Smooth muscle cell (in vitro differentiated cells): ENCODE data around the gene SHC3. TPM values are rescaled to one million over a fixed set of nuclear protein-coding genes. Genes with fewer than 3 reads are reported as not detected.

Experiments
- DNase-seq: peaks from one replicate; lab custom pipeline; 2025; ENCODE audit not compliant: unreplicated experiment; lab: John Stamatoyannopoulos, UW
- H2AFZ ChIP-seq: fragments of 200-600 bp; sonication (generic); 2 replicates; pipeline ENCODE4 v1.6.0; 2016; ENCODE audit warnings: antibody characterized with exemption, low read depth, mild to moderate bottlenecking
- H3F3A ChIP-seq: fragments of 200-600 bp; sonication (generic); 2 replicates; pipeline ENCODE4 v1.6.0; 2017; ENCODE audit warnings: antibody characterized with exemption, low read depth
- H3K27ac ChIP-seq: fragments of 200-600 bp; sonication (generic); 2 replicates; pipeline ENCODE4 v1.5.1; 2016; ENCODE audit warnings: low read depth, mild to moderate bottlenecking
- H3K27me3 ChIP-seq: fragments of 200-600 bp; sonication (generic); 2 replicates; pipeline ENCODE4 v1.6.1; 2016; ENCODE audit warnings: low read depth, mild to moderate bottlenecking
- H3K36me3 ChIP-seq: fragments of 200-600 bp; sonication (generic); 2 replicates; pipeline ENCODE4 v1.5.1; 2016; ENCODE audit warnings: low read depth
- H3K4me1 ChIP-seq: fragments of 200-600 bp; sonication (generic); 2 replicates; pipeline ENCODE4 v1.5.1; 2016; ENCODE audit warnings: low read depth
- H3K4me2 ChIP-seq: fragments of 200-600 bp; sonication (generic); 2 replicates; pipeline ENCODE4 v1.6.0; 2016; ENCODE audit warnings: mild to moderate bottlenecking
- H3K4me3 ChIP-seq: fragments of 200-600 bp; sonication (generic); 2 replicates; pipeline ENCODE4 v1.5.1; 2016; ENCODE audit warnings: mild to moderate bottlenecking
- H3K79me2 ChIP-seq: fragments of 200-600 bp; sonication (generic); 2 replicates; pipeline ENCODE4 v1.6.0; 2016; ENCODE audit warnings: low read depth, mild to moderate bottlenecking
- H3K9ac ChIP-seq: fragments of 200-600 bp; sonication (generic); 2 replicates; pipeline ENCODE4 v1.6.0; 2016; ENCODE audit warnings: low read depth
- H3K9me3 ChIP-seq: fragments of 200-600 bp; sonication (generic); replicated peaks from 2 replicates; pipeline ENCODE4 v1.5.1; 2016; ENCODE audit warnings: low read depth
- H4K20me1 ChIP-seq: fragments of 200-600 bp; sonication (generic); 2 replicates; pipeline ENCODE4 v1.6.0; 2016; ENCODE audit warnings: low read depth
- WGBS: methylation state at CpG from one replicate; pipeline ENCODE4 v1.1.7; 2016; ENCODE audit warnings: low lambda C conversion rate; 5-methylcytosine and 5-hydroxymethylcytosine counted together
- polyA plus RNA-seq: library from polyadenylated mRNA; unstranded; fragments of >200 nt; fragmentation: Nextera tagmentation; extraction: Ambion mirVana; gene quantifications from 2 replicates; pipeline ENCODE4 v1.2.1, GENCODE V29; 2016
- total RNA-seq: library from RNA; depleted of rRNA; stranded (reverse); fragments of >200 nt; gene quantifications from 2 replicates; pipeline ENCODE4 v1.2.3, GENCODE V29; 2014
- TF ChIP-seq, protein P1 (sequence below): fragments of 200-600 bp; sonication (generic); IDR thresholded peaks from 2 replicates; pipeline ENCODE4 v1.5.1; 2017; ENCODE audit warnings: borderline replicate concordance, mild to moderate bottlenecking, antibody characterized with exemption; ENCODE audit not compliant: insufficient read depth, poor library complexity, severe bottlenecking

SHC3 gene
- total and polyA plus RNA-seq, 2 experiments from 2014 or later = 0.38 to 0.67 TPM

DNA sequence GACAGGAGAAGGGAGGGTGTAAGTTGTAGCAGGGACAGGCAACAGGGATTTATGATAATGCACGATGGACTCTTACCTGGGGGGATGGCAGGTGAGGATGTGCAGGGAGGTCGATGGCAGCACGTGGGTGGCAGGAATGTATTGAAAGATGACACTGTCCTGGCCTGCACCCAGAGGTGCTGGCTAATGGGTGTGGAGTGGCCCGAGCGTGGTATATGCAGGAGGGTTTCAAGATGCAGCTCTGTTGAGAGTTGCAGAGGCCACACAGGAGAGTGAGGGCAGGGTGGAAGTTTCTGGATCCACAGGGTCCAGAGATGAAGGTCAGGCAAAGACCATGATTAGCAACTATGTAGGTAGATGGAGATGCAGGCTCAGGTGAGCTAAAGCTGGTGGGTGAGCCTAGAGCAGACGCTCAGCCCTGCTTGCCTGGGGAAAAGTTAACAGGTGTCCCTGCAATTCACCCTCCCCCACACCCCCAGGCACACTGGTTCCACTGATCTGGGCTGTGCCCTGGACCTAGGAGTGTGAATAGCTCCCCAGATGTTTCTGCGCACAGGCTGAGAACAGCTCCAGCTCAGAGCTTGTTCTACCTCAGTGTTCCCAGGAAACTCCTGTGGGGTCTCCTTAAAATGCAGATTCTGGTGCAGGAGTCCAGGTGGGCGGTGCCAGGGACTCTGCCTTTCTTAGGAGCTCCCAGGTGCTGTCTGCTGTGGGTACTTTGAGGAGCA lies 208.8 kb downstream of the SHC3 start:
- H2AFZ ChIP-seq = no peak overlapping the region
- H3F3A ChIP-seq = no peaks in the 10 kb centered on the region

DNA sequence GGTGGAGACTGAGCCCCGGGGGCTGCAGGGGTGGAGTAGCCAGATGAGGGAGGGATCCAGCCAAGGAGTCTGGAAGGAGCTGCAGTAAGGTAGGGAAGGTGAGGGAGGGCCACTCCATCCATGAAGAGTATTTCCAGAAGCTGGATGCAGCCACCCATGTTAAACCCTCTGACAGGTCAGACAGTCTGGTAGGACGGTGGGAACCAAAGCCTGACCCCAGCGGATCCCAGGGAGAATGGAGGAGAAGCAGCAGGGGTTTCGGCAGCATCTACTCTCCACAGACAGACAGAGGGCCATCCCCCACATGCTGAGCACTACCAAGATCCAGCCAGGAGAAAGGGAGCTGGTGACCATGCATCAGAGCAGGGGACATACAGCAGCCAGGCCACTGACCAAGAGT lies 209.8 kb downstream of the SHC3 start:
- TF ChIP-seq, protein P1, sequence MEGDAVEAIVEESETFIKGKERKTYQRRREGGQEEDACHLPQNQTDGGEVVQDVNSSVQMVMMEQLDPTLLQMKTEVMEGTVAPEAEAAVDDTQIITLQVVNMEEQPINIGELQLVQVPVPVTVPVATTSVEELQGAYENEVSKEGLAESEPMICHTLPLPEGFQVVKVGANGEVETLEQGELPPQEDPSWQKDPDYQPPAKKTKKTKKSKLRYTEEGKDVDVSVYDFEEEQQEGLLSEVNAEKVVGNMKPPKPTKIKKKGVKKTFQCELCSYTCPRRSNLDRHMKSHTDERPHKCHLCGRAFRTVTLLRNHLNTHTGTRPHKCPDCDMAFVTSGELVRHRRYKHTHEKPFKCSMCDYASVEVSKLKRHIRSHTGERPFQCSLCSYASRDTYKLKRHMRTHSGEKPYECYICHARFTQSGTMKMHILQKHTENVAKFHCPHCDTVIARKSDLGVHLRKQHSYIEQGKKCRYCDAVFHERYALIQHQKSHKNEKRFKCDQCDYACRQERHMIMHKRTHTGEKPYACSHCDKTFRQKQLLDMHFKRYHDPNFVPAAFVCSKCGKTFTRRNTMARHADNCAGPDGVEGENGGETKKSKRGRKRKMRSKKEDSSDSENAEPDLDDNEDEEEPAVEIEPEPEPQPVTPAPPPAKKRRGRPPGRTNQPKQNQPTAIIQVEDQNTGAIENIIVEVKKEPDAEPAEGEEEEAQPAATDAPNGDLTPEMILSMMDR = no peak
- no peaks in the 10 kb centered on the region for H3K79me2 ChIP-seq
- H2AFZ ChIP-seq = no peak overlapping the region
- H3K4me3 ChIP-seq = no peak overlapping the region
- 100% methylated on average over 3 of the region's 4 CpGs for WGBS
- H3K9me3 ChIP-seq = no peaks in the 10 kb centered on the region
- H3K4me2 ChIP-seq = no peak overlapping the region
- H3K27ac ChIP-seq = no peak overlapping the region
- no peak for DNase-seq
- no peaks in the 10 kb centered on the region for H3K4me1 ChIP-seq
- no peaks in the 10 kb centered on the region for H3K27me3 ChIP-seq
- H3F3A ChIP-seq = no peaks in the 10 kb centered on the region
- no peaks in the 10 kb centered on the region for H4K20me1 ChIP-seq
- no peak overlapping the region for H3K9ac ChIP-seq
- H3K36me3 ChIP-seq = no peaks in the 10 kb centered on the region

More for the DNA sequence above, 208.8 kb downstream of the SHC3 start:
- no peak for DNase-seq
- Histone ChIP-seq H3K4me2 (no peak overlapping the region), H3K27me3 (no peaks in the 10 kb centered on the region), H3K79me2 (no peaks in the 10 kb centered on the region), H3K4me3 (no peak overlapping the region), H4K20me1 (no peaks in the 10 kb centered on the region), H3K9ac (no peak overlapping the region), H3K4me1 (no peaks in the 10 kb centered on the region), H3K36me3 (no peaks in the 10 kb centered on the region), H3K9me3 (no peaks in the 10 kb centered on the region), H3K27ac (no peak overlapping the region)
- WGBS = 89% methylated on average over 8 of the region's 8 CpGs
- TF ChIP-seq, protein P1 = no peak

DNA sequence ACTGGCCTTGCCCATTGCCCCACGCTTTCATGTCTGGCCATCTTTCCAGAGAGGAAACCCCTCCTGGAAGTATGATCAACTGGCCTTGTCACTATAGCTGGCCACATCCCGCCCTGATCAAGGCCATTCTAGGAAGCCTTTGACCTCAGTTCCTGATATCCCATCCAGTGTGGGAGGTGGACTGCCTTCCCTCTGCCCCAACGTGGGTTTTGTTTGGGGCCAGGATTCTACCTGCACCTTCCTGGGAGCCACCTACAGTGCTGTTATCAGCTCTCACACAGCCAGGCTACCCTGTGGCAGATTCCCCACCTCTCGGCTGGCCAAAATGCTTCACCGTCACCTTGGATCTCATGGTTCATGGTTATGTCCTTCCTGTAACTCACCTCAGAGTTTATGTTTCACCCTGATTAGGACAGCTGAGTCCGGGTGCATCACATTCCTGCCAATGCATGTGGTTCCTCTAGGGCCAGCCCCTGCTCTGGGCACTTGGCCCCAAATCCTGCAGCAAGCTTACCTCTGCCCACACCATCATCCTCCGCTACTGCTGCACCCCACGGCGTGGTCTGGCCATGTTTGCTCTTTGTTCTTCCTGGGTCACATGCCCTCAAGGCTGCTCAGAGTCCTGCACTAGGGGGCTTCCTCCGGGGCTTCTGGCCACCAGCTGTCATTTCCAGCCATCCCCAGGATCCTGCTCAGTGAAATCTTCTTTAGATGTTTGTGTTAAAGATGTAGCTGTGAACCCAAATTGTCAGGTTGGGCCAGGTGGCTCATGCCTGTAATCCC lies 211.5 kb downstream of the SHC3 start:
- TF ChIP-seq, protein P1 = no peak
- DNase-seq = no peak
- no peaks in the 10 kb centered on the region for H3K9me3 ChIP-seq

More for the DNA sequence above, 211.5 kb downstream of the SHC3 start:
- 91% methylated on average over 10 of the region's 10 CpGs for WGBS
- Histone ChIP-seq H3F3A (no peaks in the 10 kb centered on the region), H3K9ac (no peak overlapping the region), H2AFZ (no peak overlapping the region), H3K4me2 (no peak overlapping the region), H3K36me3 (no peaks in the 10 kb centered on the region), H3K27me3 (no peaks in the 10 kb centered on the region), H3K4me1 (no peaks in the 10 kb centered on the region), H4K20me1 (no peaks in the 10 kb centered on the region), H3K27ac (no peak overlapping the region), H3K4me3 (no peak overlapping the region), H3K79me2 (no peaks in the 10 kb centered on the region)
